GM12892 (cell line): Measurements from ENCODE around the gene SPRYD4.
"Not testable (repeated sequence)": the region's sequence is repeated elsewhere in the genome, so short reads cannot be mapped to it uniquely, and the experiment has no call there.

Experiments
- POLR2A ChIP-seq: IDR thresholded peaks from 2 replicates; pipeline ENCODE4 v1.6.1; 2011; ENCODE audit warnings: low read depth, low read length, control low read depth
- POLR2AphosphoS5 ChIP-seq: IDR thresholded peaks from 2 replicates; pipeline ENCODE4 v1.6.1; 2011; ENCODE audit warnings: low read depth, low read length, control low read depth
- TAF1 ChIP-seq: IDR thresholded peaks from 2 replicates; pipeline ENCODE4 v1.6.1; 2011; ENCODE audit warnings: low read depth, mild to moderate bottlenecking, control low read depth, low read length, borderline replicate concordance

GRCh38 chr12:56514014-56514318 is 45.6 kb downstream of the SPRYD4 start:
- TF ChIP-seq POLR2AphosphoS5, POLR2A, TAF1: not testable (repeated sequence)
